Activated CD8-positive, alpha-beta memory T cell treated with anti-CD3 and anti-CD28 coated beads for 24 hours (primary cell): ENCODE data around the gene PLCL1.

Source experiments
- DNase-seq: peaks from one replicate; pipeline ENCODE4 v3.0.0-alpha.2; 2020

The PLCL1 gene

GRCh38 chr2:198073253-198073652 lies 268.9 kb downstream of the PLCL1 start:
- DNase-seq = no peak

- DNase-seq = no peak
These were observed 273.1 kb downstream of the PLCL1 start for GRCh38 chr2:198077477-198077876.

GRCh38 chr2:198080879-198081765 lies 276.7 kb downstream of the PLCL1 start:
- DNase-seq = no peak

- DNase-seq = no peak
These were observed 279.8 kb downstream of the PLCL1 start for GRCh38 chr2:198084156-198084555.

GRCh38 chr2:198096002-198096401 lies 291.6 kb downstream of the PLCL1 start:
- no peak for DNase-seq

GRCh38 chr2:198096965-198097364 lies 292.6 kb downstream of the PLCL1 start:
- DNase-seq = no peak

GRCh38 chr2:198097630-198098029 lies 293.2 kb downstream of the PLCL1 start:
- no peak for DNase-seq

- no peak for DNase-seq
These were observed 294.0 kb downstream of the PLCL1 start for GRCh38 chr2:198098386-198098785.

GRCh38 chr2:198098918-198099317 lies 294.5 kb downstream of the PLCL1 start:
- DNase-seq = no peak

- DNase-seq = no peak
These were observed 296.0 kb downstream of the PLCL1 start for GRCh38 chr2:198100346-198100745.

GRCh38 chr2:198101688-198102087 lies 297.3 kb downstream of the PLCL1 start:
- DNase-seq = no peak

GRCh38 chr2:198102120-198102519 lies 297.7 kb downstream of the PLCL1 start:
- no peak for DNase-seq

- no peak for DNase-seq
These were observed 298.5 kb downstream of the PLCL1 start for GRCh38 chr2:198102856-198103255.

GRCh38 chr2:198106621-198107385 lies 302.4 kb downstream of the PLCL1 start:
- DNase-seq = no peak

GRCh38 chr2:198113316-198113715 lies 308.9 kb downstream of the PLCL1 start:
- no peak for DNase-seq

GRCh38 chr2:198114064-198114463 lies 309.7 kb downstream of the PLCL1 start:
- no peak for DNase-seq

- DNase-seq = no peak
These were observed 310.8 kb downstream of the PLCL1 start for GRCh38 chr2:198115201-198115600.

- no peak for DNase-seq
These were observed 312.4 kb downstream of the PLCL1 start for GRCh38 chr2:198116756-198117155.

- no peak for DNase-seq
These were observed 313.1 kb downstream of the PLCL1 start for GRCh38 chr2:198117406-198118041.

- no peak for DNase-seq
These were observed 323.2 kb downstream of the PLCL1 start for GRCh38 chr2:198127627-198128026.

- DNase-seq = no peak
These were observed 325.2 kb downstream of the PLCL1 start for GRCh38 chr2:198129609-198130008.

- no peak for DNase-seq
These were observed 330.0 kb downstream of the PLCL1 start for GRCh38 chr2:198134293-198134955.

GRCh38 chr2:198135481-198135934 lies 331.1 kb downstream of the PLCL1 start:
- no peak for DNase-seq
